GM12873 (cell line): Measurements from ENCODE around the gene ZBTB16.

Source experiments
- TF ChIP-seq, protein P1 (sequence below): IDR thresholded peaks from 2 replicates; pipeline ENCODE4 v1.5.1; 2012; ENCODE audit warnings: low read depth, mild to moderate bottlenecking, moderate library complexity, low read length, control low read depth; ENCODE audit not compliant: insufficient read depth; ENCODE audit errors: missing control alignments

ZBTB16 gene

DNA sequence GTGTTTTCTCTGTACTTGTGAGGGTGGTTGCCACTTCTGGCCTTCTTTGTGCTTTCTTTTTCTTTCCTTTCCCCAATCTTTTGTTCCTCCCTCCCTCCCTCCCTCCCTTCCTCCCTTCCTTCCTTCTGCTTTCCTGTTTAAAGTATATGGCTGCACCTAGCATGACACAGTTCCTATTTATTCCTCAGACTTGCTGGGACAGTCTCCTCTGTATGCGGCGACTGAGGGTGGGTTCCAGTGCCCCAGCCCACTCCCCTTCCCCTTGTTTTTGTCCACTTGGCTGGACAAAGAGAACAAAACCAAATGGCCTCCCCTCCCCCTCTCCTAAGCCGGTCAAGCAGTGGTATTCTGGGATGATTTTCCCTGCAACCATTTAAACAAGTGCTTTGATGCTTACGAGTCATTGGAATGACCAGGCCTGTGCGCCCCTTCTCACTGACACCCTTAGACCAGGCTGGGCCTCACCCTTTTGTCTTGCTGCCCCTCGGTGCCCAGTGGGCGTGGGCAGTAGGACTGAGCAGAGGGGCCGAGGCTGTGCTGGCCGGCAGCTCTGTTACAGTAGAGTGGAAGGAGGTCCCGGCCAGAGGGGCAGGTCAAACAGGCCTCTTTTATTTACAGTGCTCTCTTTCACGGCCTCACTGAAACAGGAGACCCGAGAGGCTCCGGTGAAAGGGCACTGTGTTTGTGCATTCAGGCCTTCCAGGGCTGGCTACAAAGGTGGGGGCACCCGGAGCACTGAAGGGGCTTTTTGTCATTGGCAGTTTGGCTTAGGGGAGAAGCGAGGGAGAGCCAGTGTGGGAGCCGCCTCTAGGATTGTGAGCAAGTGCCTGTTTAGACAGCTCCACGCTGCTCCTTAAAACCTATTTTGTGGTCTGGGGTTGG is 32.2 kb downstream of the ZBTB16 start:
- TF ChIP-seq, protein P1, sequence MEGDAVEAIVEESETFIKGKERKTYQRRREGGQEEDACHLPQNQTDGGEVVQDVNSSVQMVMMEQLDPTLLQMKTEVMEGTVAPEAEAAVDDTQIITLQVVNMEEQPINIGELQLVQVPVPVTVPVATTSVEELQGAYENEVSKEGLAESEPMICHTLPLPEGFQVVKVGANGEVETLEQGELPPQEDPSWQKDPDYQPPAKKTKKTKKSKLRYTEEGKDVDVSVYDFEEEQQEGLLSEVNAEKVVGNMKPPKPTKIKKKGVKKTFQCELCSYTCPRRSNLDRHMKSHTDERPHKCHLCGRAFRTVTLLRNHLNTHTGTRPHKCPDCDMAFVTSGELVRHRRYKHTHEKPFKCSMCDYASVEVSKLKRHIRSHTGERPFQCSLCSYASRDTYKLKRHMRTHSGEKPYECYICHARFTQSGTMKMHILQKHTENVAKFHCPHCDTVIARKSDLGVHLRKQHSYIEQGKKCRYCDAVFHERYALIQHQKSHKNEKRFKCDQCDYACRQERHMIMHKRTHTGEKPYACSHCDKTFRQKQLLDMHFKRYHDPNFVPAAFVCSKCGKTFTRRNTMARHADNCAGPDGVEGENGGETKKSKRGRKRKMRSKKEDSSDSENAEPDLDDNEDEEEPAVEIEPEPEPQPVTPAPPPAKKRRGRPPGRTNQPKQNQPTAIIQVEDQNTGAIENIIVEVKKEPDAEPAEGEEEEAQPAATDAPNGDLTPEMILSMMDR, result no peak

DNA sequence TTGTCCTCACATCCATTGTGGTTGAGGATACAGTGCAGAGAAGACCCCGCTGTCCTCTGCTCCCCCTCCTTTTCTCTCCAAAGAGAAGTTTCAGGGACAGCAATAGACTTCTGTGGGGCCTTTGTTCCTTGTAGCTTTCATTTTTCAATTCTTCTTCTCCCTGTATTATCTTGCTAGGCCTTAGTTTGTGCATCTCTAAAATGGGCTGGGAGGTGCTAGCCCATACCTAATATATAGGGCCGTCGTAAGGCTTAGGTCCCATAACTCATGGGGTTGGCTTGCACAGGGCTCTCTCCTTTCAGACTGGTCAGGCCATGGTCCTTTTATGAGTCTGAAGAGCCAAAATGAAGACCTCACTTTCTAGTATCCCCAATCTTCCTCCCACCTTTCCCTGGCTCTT is 33.0 kb downstream of the ZBTB16 start:
- TF ChIP-seq, protein P1, result no peak

- TF ChIP-seq, protein P1, result no peak
These were observed 33.4 kb downstream of the ZBTB16 start for GRCh38 chr11:114092953-114093352.

DNA sequence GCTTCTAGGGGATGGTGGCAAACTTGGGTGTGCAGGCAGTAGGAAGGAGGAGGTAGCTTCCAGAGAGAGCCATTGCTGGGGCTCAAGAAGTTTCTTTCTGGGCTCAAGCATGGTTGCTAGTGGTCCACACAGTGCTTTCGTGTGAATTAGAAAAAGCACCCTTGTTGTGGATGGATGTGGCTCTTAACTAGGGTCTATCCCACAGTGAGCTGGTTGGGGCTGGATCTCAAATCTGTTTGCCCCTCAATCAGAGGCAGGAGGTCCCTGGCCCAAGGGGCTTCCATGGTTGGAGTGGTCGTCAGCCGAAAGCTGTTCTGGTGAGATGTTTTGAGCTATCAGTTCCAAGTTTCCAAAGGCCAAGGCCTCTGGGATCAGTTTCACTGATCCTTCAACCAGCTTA is 35.0 kb downstream of the ZBTB16 start:
- TF ChIP-seq, protein P1, result no peak

- TF ChIP-seq, protein P1, result no peak
These were observed 36.4 kb downstream of the ZBTB16 start for GRCh38 chr11:114095899-114096298.

DNA sequence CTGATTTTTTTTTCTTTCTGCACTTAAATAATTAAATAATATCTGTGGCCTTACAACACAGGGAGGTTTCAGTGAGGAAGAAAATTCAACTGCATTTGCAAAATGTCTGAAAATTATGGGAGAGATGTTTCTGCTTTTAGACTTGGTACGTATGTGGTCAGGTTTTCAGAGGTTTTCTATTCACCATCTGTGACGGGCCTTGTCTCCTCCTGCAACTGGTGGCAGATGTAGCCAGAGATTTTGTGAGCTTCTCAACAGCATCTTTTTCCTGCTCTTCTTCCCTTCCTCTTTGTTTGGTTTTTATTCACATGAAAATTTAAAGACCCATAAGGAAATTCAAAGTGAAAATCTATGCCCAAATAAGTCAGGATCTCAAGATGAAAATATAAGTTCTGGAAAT is 38.3 kb downstream of the ZBTB16 start:
- TF ChIP-seq, protein P1, result no peak

GRCh38 chr11:114098927-114099326 is 39.4 kb downstream of the ZBTB16 start:
- TF ChIP-seq, protein P1, result no peak
